HG03558 (cell line): ENCODE results near the gene ADH4.
"Not testable (repeated sequence)": the region's sequence is repeated elsewhere in the genome, so short reads cannot be mapped to it uniquely, and the experiment has no call there.

Experiments
- ATAC-seq: cut with Tn5 transposase; IDR thresholded peaks from one replicate; pipeline ENCODE4 v1.9.1; 2021; ENCODE audit warnings: moderate number of reproducible peaks; ENCODE audit not compliant: unreplicated experiment; ENCODE audit errors: extremely low read depth

Gene ADH4

DNA sequence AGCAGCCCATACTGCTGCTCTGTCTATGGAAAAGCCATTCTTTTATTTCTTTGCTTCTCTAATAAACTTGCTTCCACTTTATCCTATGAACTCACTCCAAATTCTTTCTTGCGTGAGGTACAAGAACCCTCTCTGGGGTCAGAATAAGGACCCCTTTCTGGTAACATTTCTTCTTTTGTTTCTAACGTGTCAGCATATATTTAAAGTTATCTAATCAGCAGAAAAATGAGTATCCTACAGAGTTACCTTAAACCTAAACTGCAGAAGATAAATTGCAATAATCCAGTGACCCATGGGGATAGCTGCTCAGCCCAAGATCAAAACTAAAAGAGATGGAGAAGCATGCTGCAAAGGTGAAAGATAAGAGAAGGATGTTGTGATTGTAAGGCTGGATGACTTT is 59.5 kb downstream of the ADH4 start:
- ATAC-seq: no peak

GRCh38 chr4:99082192-99082591 is 61.9 kb downstream of the ADH4 start:
- ATAC-seq: no peak

GRCh38 chr4:99080869-99081268 is 63.2 kb downstream of the ADH4 start:
- not testable (repeated sequence) for ATAC-seq

- no peak for ATAC-seq
Observed at GRCh38 chr4:99079625-99080295, 64.3 kb downstream of the ADH4 start.

DNA sequence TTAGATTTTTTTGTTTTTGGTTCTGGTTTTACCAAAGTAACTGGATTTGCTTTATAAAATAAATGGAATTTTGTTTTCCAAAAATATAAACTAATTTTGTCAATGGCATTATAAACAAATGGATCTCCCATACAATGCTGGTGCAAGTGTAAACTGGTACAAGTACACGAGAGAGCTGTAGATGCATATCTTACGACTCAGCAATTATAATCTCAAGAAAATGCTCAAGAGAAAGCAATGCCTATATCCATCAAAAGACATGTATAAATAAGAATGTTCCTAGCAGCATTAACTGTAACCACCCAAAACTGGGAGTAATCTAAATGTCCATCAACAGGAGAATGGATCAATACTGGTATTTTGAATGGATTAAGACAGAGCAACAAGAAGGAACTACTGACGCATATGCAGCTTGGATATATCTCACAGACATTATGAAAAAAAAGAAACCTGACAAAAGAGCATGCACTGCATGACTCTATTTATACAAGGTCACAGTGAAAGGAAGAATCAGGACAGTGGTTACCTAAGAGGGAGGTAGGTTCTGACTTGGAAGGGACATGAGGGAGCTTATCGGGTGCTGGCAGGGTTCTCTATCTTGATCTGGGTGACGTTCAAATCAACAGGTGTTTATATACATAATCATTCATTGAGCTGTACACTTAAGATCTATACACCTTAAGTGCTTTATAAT is 65.0 kb downstream of the ADH4 start:
- no peak for ATAC-seq

- no peak for ATAC-seq
Observed at GRCh38 chr4:99078336-99078735, 65.8 kb downstream of the ADH4 start.

- ATAC-seq: no peak
Observed at GRCh38 chr4:99077177-99077576, 66.9 kb downstream of the ADH4 start.

DNA sequence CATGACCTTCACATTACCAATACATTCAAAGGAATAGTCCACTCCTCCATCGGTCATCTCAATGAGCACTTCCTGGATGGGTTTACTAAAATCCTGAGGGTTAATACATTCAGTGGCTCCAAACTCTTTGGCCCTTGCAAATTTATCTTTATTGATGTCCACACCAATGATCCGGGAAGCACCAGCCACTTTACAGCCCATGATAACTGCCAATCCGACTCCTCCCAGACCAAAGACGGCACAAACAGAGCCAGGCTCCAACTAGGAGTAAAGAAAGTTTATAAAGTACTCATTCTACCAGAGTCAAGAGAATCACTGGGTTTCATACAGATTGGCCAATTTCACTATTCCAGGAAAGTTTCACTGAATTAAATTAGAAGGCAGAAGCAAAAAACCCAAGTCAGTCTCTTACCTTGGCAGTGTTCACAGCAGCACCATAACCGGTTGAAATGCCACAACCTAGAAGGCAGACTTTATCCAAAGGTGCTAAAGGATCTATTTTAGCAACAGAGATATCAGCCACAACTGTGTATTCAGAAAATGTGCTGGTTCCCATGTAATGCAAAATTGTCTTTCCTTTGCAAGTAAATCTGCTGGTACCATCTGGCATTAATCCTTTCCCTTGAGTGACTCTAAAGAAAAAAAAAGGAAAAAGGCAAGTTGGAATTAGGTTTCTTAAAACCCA is 67.7 kb downstream of the ADH4 start:
- ATAC-seq: no peak

- ATAC-seq: no peak
Observed at GRCh38 chr4:99074816-99075215, 69.3 kb downstream of the ADH4 start.
